HL-60 (cell line): Measurements from ENCODE around the gene NCKAP5L.

Experiments used
- DNase-seq, 2 experiments: peaks; one replicate each; pipeline ENCODE4 v3.0.0-alpha.2; 2010 to 2020; ENCODE audit warnings: low read depth in 1 of 2, low spot score in 1 of 2
- H3K27ac ChIP-seq: fragments of 250-450 bp; sonication (Bioruptor Pico); replicated peaks from 2 replicates; pipeline ENCODE4 v1.5.1; 2020; ENCODE audit warnings: mild to moderate bottlenecking, moderate library complexity
- H3K27me3 ChIP-seq: fragments of 250-450 bp; sonication (Bioruptor Pico); 2 replicates; pipeline ENCODE4 v1.5.1; 2021; ENCODE audit warnings: mild to moderate bottlenecking, moderate library complexity; ENCODE audit not compliant: insufficient read depth, poor library complexity, severe bottlenecking
- H3K4me3 ChIP-seq: replicated peaks from 2 replicates; pipeline ENCODE4 v1.5.1; 2011; ENCODE audit warnings: mild to moderate bottlenecking, control low read depth, low read length; ENCODE audit not compliant: insufficient read depth
- GABPA ChIP-seq: IDR thresholded peaks from 2 replicates; pipeline ENCODE4 v1.6.1; 2012; ENCODE audit warnings: low read depth
- POLR2AphosphoS5 ChIP-seq: IDR thresholded peaks from 2 replicates; pipeline ENCODE4 v1.6.1; 2012; ENCODE audit warnings: low read depth
- SPI1 ChIP-seq: IDR thresholded peaks from 2 replicates; pipeline ENCODE4 v1.6.1; 2012; ENCODE audit warnings: low read depth, mild to moderate bottlenecking, borderline replicate concordance
- TF ChIP-seq, protein P1 (sequence below): IDR thresholded peaks from one replicate; pipeline ENCODE4 v1.5.1; 2011; ENCODE audit warnings: low read length, control low read depth, inconsistent platforms; ENCODE audit not compliant: insufficient read depth
- TF ChIP-seq, protein P2 (sequence below): IDR thresholded peaks from 2 replicates; pipeline ENCODE4 v1.6.1; 2012; ENCODE audit warnings: low read depth; ENCODE audit not compliant: insufficient replicate concordance

NCKAP5L gene

DNA sequence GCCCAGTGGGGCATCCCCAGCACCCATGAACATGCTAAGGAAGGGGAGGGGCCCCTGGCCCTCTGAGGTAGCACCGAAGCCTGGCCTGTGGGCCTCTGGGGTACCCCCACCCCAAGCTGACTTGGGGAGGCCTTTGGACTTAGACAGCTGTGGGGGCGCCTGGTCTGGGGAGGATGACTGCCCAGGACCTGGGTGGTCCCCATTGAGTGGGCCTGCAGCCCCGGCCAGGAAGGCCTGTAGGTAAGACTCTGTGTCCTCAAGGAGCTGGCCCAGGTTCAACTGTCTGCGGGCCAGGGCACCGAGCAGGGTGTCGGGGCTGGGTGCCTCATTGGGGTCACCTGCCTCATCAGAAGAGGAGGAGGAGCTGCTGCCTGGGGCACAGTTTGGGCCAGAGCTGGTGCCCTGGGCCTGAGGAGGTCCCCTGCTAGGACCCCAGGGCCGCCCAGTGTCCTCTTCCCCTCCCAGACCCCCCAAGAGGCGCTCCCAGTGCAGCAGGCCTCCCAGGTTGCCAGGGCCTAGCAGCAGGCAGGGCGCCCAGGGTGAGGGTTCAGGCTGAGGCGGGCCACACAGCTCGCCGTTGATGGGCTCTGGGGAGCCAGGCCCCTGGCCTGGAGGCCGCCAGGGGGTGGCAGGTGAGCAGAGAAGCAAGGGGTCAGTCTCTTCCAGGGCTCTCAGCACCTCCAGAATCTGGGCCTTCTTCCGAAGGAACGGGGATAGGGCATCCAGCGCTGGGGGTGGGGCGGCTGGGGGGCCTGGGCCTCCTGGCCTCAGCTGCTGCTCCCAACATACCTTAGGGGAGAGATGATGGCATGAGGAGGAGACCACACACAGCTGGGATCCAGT lies 31.4 kb downstream of the NCKAP5L start:
- Histone ChIP-seq H3K27me3 (no peaks in the 10 kb centered on the region), H3K27ac (no peak overlapping the region), H3K4me3 (no peak overlapping the region)
- TF ChIP-seq, protein P1, sequence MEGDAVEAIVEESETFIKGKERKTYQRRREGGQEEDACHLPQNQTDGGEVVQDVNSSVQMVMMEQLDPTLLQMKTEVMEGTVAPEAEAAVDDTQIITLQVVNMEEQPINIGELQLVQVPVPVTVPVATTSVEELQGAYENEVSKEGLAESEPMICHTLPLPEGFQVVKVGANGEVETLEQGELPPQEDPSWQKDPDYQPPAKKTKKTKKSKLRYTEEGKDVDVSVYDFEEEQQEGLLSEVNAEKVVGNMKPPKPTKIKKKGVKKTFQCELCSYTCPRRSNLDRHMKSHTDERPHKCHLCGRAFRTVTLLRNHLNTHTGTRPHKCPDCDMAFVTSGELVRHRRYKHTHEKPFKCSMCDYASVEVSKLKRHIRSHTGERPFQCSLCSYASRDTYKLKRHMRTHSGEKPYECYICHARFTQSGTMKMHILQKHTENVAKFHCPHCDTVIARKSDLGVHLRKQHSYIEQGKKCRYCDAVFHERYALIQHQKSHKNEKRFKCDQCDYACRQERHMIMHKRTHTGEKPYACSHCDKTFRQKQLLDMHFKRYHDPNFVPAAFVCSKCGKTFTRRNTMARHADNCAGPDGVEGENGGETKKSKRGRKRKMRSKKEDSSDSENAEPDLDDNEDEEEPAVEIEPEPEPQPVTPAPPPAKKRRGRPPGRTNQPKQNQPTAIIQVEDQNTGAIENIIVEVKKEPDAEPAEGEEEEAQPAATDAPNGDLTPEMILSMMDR = no peak
- TF ChIP-seq SPI1 (no peak), POLR2AphosphoS5 (no peak), GABPA (no peak)
- TF ChIP-seq, protein P2, sequence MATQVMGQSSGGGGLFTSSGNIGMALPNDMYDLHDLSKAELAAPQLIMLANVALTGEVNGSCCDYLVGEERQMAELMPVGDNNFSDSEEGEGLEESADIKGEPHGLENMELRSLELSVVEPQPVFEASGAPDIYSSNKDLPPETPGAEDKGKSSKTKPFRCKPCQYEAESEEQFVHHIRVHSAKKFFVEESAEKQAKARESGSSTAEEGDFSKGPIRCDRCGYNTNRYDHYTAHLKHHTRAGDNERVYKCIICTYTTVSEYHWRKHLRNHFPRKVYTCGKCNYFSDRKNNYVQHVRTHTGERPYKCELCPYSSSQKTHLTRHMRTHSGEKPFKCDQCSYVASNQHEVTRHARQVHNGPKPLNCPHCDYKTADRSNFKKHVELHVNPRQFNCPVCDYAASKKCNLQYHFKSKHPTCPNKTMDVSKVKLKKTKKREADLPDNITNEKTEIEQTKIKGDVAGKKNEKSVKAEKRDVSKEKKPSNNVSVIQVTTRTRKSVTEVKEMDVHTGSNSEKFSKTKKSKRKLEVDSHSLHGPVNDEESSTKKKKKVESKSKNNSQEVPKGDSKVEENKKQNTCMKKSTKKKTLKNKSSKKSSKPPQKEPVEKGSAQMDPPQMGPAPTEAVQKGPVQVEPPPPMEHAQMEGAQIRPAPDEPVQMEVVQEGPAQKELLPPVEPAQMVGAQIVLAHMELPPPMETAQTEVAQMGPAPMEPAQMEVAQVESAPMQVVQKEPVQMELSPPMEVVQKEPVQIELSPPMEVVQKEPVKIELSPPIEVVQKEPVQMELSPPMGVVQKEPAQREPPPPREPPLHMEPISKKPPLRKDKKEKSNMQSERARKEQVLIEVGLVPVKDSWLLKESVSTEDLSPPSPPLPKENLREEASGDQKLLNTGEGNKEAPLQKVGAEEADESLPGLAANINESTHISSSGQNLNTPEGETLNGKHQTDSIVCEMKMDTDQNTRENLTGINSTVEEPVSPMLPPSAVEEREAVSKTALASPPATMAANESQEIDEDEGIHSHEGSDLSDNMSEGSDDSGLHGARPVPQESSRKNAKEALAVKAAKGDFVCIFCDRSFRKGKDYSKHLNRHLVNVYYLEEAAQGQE = no peak
- DNase-seq = no peak

- no peaks in the 10 kb centered on the region for H3K27me3 ChIP-seq
- no peak overlapping the region for H3K27ac ChIP-seq
- TF ChIP-seq, protein P1 = no peak
- TF ChIP-seq SPI1 = no peak
- no peak for TF ChIP-seq POLR2AphosphoS5
- TF ChIP-seq, protein P2 = no peak
- TF ChIP-seq GABPA = no peak
- no peak for DNase-seq
- no peak overlapping the region for H3K4me3 ChIP-seq
Measured at GRCh38 chr12:49796155-49796554, 32.1 kb downstream of the NCKAP5L start.

DNA sequence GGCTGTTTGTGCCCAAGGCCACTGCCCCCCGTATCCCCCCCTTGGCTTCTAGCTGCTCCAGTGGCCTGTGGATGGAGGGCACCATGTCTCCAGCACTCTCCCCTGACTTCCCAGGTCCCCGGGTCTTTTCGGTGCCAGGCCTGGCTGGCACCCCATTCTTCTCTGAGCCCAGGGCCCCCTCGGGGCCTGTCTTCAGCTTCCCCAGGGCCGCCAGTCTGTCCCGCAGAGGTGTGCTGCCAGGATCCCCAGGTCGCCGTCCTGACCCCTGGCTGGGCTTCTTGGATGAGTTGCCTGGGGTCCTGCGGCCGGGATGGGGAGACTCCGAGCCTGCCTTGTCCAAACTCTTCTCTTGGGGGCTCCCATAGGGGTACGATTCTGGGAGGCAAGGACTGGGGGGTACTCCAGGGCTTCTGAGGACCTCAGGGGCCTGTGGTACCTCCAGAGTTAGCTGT lies 32.5 kb downstream of the NCKAP5L start:
- no peak for DNase-seq
- H3K27ac ChIP-seq = no peak overlapping the region
- no peak overlapping the region for H3K4me3 ChIP-seq
- no peaks in the 10 kb centered on the region for H3K27me3 ChIP-seq
- TF ChIP-seq POLR2AphosphoS5 (no peak), SPI1 (no peak), GABPA (no peak)
- TF ChIP-seq, protein P1 = no peak
- TF ChIP-seq, protein P2 = no peak
